Measurements from ENCODE around the gene ITIH2.

DNA sequence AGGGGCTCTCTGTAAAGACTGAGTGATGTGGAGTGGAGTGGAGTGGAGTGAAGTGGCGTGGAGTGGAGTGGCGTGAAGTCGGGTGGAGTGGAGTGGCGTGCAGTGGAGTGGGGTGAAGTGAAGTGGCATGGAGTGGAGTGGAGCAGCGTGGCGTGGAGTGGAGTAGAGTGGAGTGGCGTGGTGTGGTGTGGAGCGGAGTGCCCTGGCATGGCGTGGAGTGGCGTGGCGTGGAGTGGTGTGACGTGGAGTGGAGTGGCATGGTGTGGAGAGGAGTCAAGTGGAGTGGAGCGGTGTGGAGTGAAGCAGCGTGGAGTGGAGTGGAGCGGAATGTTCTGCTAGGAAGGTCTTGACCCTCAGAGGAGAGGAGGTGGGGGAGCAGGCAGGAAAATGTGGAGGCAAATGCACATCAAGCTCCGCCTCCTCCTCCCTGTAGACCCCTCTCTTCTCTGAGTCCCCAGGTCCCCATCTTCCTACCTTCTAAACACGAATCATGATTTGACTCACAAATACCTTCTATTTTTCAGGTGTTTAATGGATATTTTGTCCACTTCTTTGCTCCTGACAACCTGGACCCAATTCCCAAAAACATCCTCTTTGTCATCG lies 19.9 kb downstream of the ITIH2 start:
- TF ChIP-seq, protein P1, sequence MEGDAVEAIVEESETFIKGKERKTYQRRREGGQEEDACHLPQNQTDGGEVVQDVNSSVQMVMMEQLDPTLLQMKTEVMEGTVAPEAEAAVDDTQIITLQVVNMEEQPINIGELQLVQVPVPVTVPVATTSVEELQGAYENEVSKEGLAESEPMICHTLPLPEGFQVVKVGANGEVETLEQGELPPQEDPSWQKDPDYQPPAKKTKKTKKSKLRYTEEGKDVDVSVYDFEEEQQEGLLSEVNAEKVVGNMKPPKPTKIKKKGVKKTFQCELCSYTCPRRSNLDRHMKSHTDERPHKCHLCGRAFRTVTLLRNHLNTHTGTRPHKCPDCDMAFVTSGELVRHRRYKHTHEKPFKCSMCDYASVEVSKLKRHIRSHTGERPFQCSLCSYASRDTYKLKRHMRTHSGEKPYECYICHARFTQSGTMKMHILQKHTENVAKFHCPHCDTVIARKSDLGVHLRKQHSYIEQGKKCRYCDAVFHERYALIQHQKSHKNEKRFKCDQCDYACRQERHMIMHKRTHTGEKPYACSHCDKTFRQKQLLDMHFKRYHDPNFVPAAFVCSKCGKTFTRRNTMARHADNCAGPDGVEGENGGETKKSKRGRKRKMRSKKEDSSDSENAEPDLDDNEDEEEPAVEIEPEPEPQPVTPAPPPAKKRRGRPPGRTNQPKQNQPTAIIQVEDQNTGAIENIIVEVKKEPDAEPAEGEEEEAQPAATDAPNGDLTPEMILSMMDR (IDR thresholded peaks at IDR 0.05; ENCODE audit: low read depth, low read length): no peak
- TF ChIP-seq POLR2A (IDR thresholded peaks at IDR 0.05; ENCODE audit: extremely low read depth, insufficient read length): no peak
- TF ChIP-seq, protein P2, sequence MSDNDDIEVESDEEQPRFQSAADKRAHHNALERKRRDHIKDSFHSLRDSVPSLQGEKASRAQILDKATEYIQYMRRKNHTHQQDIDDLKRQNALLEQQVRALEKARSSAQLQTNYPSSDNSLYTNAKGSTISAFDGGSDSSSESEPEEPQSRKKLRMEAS (IDR thresholded peaks at IDR 0.05; ENCODE audit: low read depth, low read length): no peak
- TF ChIP-seq MYC (IDR thresholded peaks at IDR 0.05; ENCODE audit: low read depth, low read length): no peak
